Breast epithelium (tissue), 3 donors: ENCODE data around the gene CEND1.
A peak's percentile ranks its signal among the peaks of the same experiment; 100 is the strongest.

ENCODE experiments used
- CTCF ChIP-seq, 3 donors: fragments of 450-650 bp; IDR thresholded peaks; one replicate each; pipeline ENCODE4 v1.5.1; 2016 to 2017; ENCODE audit warnings: antibody characterized with exemption in 3 of 3, mild to moderate bottlenecking in 3 of 3, moderate library complexity in 3 of 3
- POLR2A ChIP-seq: fragments of 450-650 bp; IDR thresholded peaks from one replicate; pipeline ENCODE4 v1.6.1; 2016; ENCODE audit warnings: antibody characterized with exemption, mild to moderate bottlenecking, moderate library complexity

- TF ChIP-seq CTCF (IDR thresholded peaks at IDR 0.05), result peak in 1 of 3 donors; percentile 21
- TF ChIP-seq POLR2A, result no peak
Measured at GRCh38 chr11:834371-835316, 44.8 kb upstream of the CEND1 start.
